OCI-LY3 (cell line): ENCODE results near the gene IMMP2L.

ENCODE experiments used
- CTCF ChIP-seq: fragments of 200-600, 300-600 bp; sonication (generic); IDR thresholded peaks from 2 replicates; pipeline ENCODE4 v1.5.1; 2014; ENCODE audit warnings: antibody characterized with exemption, low read length, low read depth
- EZH2phosphoT487 ChIP-seq: fragments of 200-600 bp; shearing (Covaris generic); IDR thresholded peaks from 2 replicates; pipeline ENCODE4 v1.6.1; 2018; ENCODE audit warnings: antibody characterized with exemption, mixed run types, low read depth

GRCh38 chr7:111098011-111098925 is 464.0 kb downstream of the IMMP2L start:
- TF ChIP-seq CTCF (peak; percentile 86), EZH2phosphoT487 (no peak)
